ENCODE data around the gene KLHDC8B.

- no peak; the same call in 1 of the 2 replicates for TF ChIP-seq CTCF (conservative IDR thresholded peaks at IDR 0.05)
- TF ChIP-seq ZFX (IDR thresholded peaks at IDR 0.05), result peak; percentile 32; the same call in 1 of the 2 replicates
These were observed 38.8 kb upstream of the KLHDC8B start, which contains the start of gene LAMB2 for GRCh38 chr3:49132437-49133225.

Data from C4-2B (cell line).